ENCODE measurements around the gene CIT. TPM values are rescaled to one million over a fixed set of nuclear protein-coding genes. Genes with fewer than 3 reads are reported as not detected.

Gene CIT
- total and polyA plus RNA-seq, 12 donors: 4.3 to 65.9 (median 18.9) TPM

GRCh38 chr12:119748497-119748896 is 128.6 kb downstream of the CIT start:
- no peak overlapping the region for H3K4me3 ChIP-seq
- peaks cover 0 to 24% (median 9%) of the 10 kb centered on the region in 3 donors for H3K9me3 ChIP-seq (replicated peaks in 1 of 3)
- 94 to 97% (median 95%) methylated on average over 8 of the region's 8 CpGs for WGBS, 4 donors
- H3K36me3 ChIP-seq (replicated peaks in 1 of 2): no peaks in the 10 kb centered on the region
- H3K27me3 ChIP-seq: no peaks in the 10 kb centered on the region
- no peak for DNase-seq
- TF ChIP-seq CTCF (IDR thresholded peaks at IDR 0.05) (no peak), POLR2A (IDR thresholded peaks at IDR 0.05) (no peak)
- no peak overlapping the region for H3K27ac ChIP-seq
- H3K4me1 ChIP-seq (replicated peaks in 1 of 2): no peaks in the 10 kb centered on the region
- intact Hi-C loops (cut with DNase I): no loop called here

DNA sequence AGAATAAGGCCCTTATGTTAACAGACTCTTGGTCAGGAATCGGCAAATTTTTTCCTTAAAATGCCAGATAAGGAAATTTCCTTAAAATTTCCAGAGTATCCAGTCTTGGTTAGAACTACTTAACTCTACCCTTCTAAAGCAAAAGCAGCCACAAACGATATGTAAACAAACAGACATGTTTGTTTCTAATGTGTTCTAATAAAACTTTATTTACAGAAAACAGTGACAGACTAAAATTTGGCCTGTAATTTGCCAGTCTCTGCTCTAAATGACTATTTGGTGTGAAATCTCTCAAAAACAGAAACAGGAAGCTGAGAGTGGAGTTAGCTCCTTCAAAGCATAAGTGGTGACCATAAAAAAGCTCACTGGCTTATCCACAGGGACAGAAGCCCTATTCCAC is 131.0 kb downstream of the CIT start:
- intact Hi-C loops (cut with DNase I): no loop called here
- no peak overlapping the region for H3K27ac ChIP-seq
- DNase-seq: no peak
- H3K4me3 ChIP-seq: no peak overlapping the region
- H3K4me1 ChIP-seq (replicated peaks in 1 of 2): no peaks in the 10 kb centered on the region
- no peaks in the 10 kb centered on the region for H3K27me3 ChIP-seq
- peaks cover 0 to 24% (median 9%) of the 10 kb centered on the region in 3 donors for H3K9me3 ChIP-seq (replicated peaks in 1 of 3)
- no peak for TF ChIP-seq POLR2A (IDR thresholded peaks at IDR 0.05)
- TF ChIP-seq CTCF (IDR thresholded peaks at IDR 0.05): no peak
- no peaks in the 10 kb centered on the region for H3K36me3 ChIP-seq (replicated peaks in 1 of 2)
- 95 to 99% (median 98%) methylated on average over 2 of the region's 2 CpGs for WGBS, 4 donors

- peaks cover 0 to 24% (median 9%) of the 10 kb centered on the region in 3 donors for H3K9me3 ChIP-seq (replicated peaks in 1 of 3)
- H3K4me3 ChIP-seq: no peak overlapping the region
- DNase-seq: no peak
- no peaks in the 10 kb centered on the region for H3K36me3 ChIP-seq (replicated peaks in 1 of 2)
- no peaks in the 10 kb centered on the region for H3K4me1 ChIP-seq (replicated peaks in 1 of 2)
- no peaks in the 10 kb centered on the region for H3K27me3 ChIP-seq
- no peak overlapping the region for H3K27ac ChIP-seq
- intact Hi-C loops (cut with DNase I): no loop called here
- 95 to 100% (median 99%) methylated on average over 1 of the region's 1 CpG for WGBS, 4 donors
- TF ChIP-seq CTCF (IDR thresholded peaks at IDR 0.05): no peak
- TF ChIP-seq POLR2A (IDR thresholded peaks at IDR 0.05): no peak
These were observed 132.1 kb downstream of the CIT start for GRCh38 chr12:119744900-119745606.

- TF ChIP-seq POLR2A (IDR thresholded peaks at IDR 0.05): no peak
- TF ChIP-seq CTCF (IDR thresholded peaks at IDR 0.05): no peak
These were observed 134.4 kb downstream of the CIT start for GRCh38 chr12:119742700-119743099.

More at GRCh38 chr12:119742700-119743099, 134.4 kb downstream of the CIT start:
- H3K36me3 ChIP-seq (replicated peaks in 1 of 2): no peaks in the 10 kb centered on the region
- intact Hi-C loops (cut with DNase I): no loop called here
- H3K4me3 ChIP-seq: no peak overlapping the region
- WGBS, 4 donors: 90 to 98% (median 96%) methylated on average over 3 of the region's 3 CpGs
- H3K27ac ChIP-seq: no peak overlapping the region
- H3K4me1 ChIP-seq (replicated peaks in 1 of 2): no peaks in the 10 kb centered on the region
- no peaks in the 10 kb centered on the region for H3K27me3 ChIP-seq
- no peak for DNase-seq
- H3K9me3 ChIP-seq (replicated peaks in 1 of 3): peaks cover 0 to 24% (median 9%) of the 10 kb centered on the region in 3 donors

All from adrenal gland (tissue), 12 donors.